ENCODE results near the gene DUSP2. TPM values are rescaled to one million over a fixed set of nuclear protein-coding genes. Genes with fewer than 3 reads are reported as not detected.

DUSP2 gene
- total RNA-seq, 5 donors from 2014 or later (not counting 1 experiment from before 2014, with no cell fraction given), result 37.2 to 437 (median 54.0) TPM

GRCh38 chr2:96159084-96159830 lies 14.0 kb upstream of the DUSP2 start:
- Histone ChIP-seq H3K4me1 (ENCODE audit: control insufficient read depth in 1 of 2, extremely low read depth in 1 of 2, insufficient read depth in 2 of 2, low read length in 2 of 2) (peaks cover 46 to 94% of the 10 kb centered on the region in 2 experiments), H3K4me3 (ENCODE audit: control insufficient read depth in 1 of 2, extremely low read depth in 1 of 2, low read length in 1 of 2) (peak overlapping the region in 1 of 2 donors; percentile 6), H3K9me3 (no peaks in the 10 kb centered on the region), H3K27ac (ENCODE audit: low read length) (peak overlapping the region; percentile 69), H3K27me3 (replicated peaks in 1 of 2; ENCODE audit: control insufficient read depth in 2 of 2, extremely low read depth in 1 of 2, insufficient read depth in 2 of 2, low read length in 1 of 2) (no peaks in the 10 kb centered on the region), H3K36me3 (ENCODE audit: control insufficient read depth in 2 of 2, extremely low read depth in 1 of 2, insufficient read depth in 1 of 2, low read length in 1 of 2) (no peaks in the 10 kb centered on the region)
- Mint-ChIP-seq H3K4me3 (peak overlapping the region; percentile 10 to 72 (median 32)), H3K27me3 (no peaks in the 10 kb centered on the region), H3K4me1 (peaks cover 71 to 83% (median 80%) of the 10 kb centered on the region in 3 donors), H3K9me3 (peaks cover 0 to 4% (median 2%) of the 10 kb centered on the region in 3 donors), H3K36me3 (no peaks in the 10 kb centered on the region), H3K27ac (peak overlapping the region; percentile 87 to 93)
- ChIA-PET POLR2A (interaction anchor here in 1 of 2 donors (1.0 kb wide), 1 partner anchor 13 kb away, joined by 3 read pairs; no protein-coding TSS in a partner anchor), CTCF (interaction anchor here in 1 of 2 donors (1.2 to 1.4 kb wide), 2 partner anchors 15 to 17 kb away, joined by 3 to 5 read pairs; no protein-coding TSS in a partner anchor)
- ATAC-seq (replicated peaks in 1 of 4), result peak; percentile 29 to 49 (median 44)
- DNase-seq, result peak in 15 of 35 experiments; percentile 23 to 60 (median 35)
- WGBS (ENCODE audit: insufficient coverage), result 79% methylated on average over 10 of the region's 17 CpGs

GRCh38 chr2:96158554-96158940 lies 13.3 kb upstream of the DUSP2 start:
- ChIA-PET POLR2A (no interaction called here), CTCF (interaction anchor here in 1 of 2 donors (1.0 to 1.4 kb wide), 3 partner anchors 16 to 20 kb away, joined by 3 to 5 read pairs (median 3); no protein-coding TSS in a partner anchor)
- H3K9me3 Mint-ChIP-seq, result peaks cover 0 to 4% (median 2%) of the 10 kb centered on the region in 3 donors
- no peaks in the 10 kb centered on the region for H3K27me3 Mint-ChIP-seq
- Histone ChIP-seq H3K27me3 (replicated peaks in 1 of 2; ENCODE audit: control insufficient read depth in 2 of 2, extremely low read depth in 1 of 2, insufficient read depth in 2 of 2, low read length in 1 of 2) (no peaks in the 10 kb centered on the region), H3K4me1 (ENCODE audit: control insufficient read depth in 1 of 2, extremely low read depth in 1 of 2, insufficient read depth in 2 of 2, low read length in 2 of 2) (peaks cover 39 to 90% of the 10 kb centered on the region in 2 experiments), H3K36me3 (ENCODE audit: control insufficient read depth in 2 of 2, extremely low read depth in 1 of 2, insufficient read depth in 1 of 2, low read length in 1 of 2) (no peaks in the 10 kb centered on the region), H3K9me3 (no peaks in the 10 kb centered on the region), H3K4me3 (ENCODE audit: control insufficient read depth in 1 of 2, extremely low read depth in 1 of 2, low read length in 1 of 2) (no peak overlapping the region), H3K27ac (ENCODE audit: low read length) (peak overlapping the region; percentile 69)
- WGBS (ENCODE audit: insufficient coverage), result 91% methylated on average over 13 of the region's 14 CpGs
- DNase-seq (no peak), ATAC-seq (replicated peaks in 1 of 4) (no peak)
- H3K27ac Mint-ChIP-seq, result peak overlapping the region; percentile 88 to 89
- no peaks in the 10 kb centered on the region for H3K36me3 Mint-ChIP-seq
- peaks cover 68 to 78% (median 75%) of the 10 kb centered on the region in 3 donors for H3K4me1 Mint-ChIP-seq
- H3K4me3 Mint-ChIP-seq, result peak overlapping the region in 1 of 3 donors; percentile 73

GRCh38 chr2:96157649-96158553 lies 12.7 kb upstream of the DUSP2 start:
- no peaks in the 10 kb centered on the region for H3K27me3 Mint-ChIP-seq

DNA sequence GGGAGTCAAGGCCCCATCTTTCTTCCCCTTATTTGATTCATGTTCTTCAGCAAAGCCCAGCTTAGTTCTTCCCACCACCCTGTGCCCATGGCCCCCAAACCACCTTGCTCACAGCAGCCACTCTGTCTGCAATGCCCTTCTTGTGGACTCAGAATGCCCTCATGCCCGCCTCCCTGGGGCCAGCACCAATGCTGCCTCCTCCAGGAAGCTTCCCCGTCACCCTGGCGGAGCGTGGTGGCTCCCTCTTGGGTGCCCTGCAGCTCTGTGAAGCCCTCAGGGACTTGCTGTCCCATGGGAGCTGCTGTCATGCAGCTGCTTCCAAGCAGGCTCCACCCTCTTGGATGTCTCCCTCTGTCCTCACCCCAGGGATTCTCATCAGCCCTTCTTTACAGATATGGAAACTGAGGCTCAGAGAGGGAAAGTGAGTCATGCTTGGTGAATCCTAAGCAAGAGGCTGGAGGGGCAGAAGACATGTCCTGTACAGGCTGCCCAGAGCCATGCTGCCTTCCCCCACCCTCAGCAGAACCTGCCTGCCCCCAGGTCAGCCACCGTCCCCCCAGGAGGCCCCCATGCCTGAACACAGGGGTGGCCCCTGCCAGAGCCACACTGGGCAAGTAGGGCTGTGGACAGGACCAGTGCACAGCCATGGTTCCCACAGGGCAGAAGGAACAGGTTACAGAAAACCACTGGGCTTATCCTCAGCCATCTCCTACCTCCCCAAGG lies 11.8 kb upstream of the DUSP2 start:
- H3K9me3 Mint-ChIP-seq, result peaks cover 0 to 4% (median 2%) of the 10 kb centered on the region in 3 donors
- 98% methylated on average over 4 of the region's 5 CpGs for WGBS (ENCODE audit: insufficient coverage)
- peak overlapping the region in 2 of 3 donors; percentile 73 to 74 for H3K4me3 Mint-ChIP-seq
- POLR2A ChIA-PET, result interaction anchor here in 1 of 2 donors (0.6 kb wide), 1 partner anchor 17 kb away, joined by 3 read pairs; no protein-coding TSS in a partner anchor
- H3K36me3 ChIP-seq (ENCODE audit: control insufficient read depth in 2 of 2, extremely low read depth in 1 of 2, insufficient read depth in 1 of 2, low read length in 1 of 2), result no peaks in the 10 kb centered on the region
- CTCF ChIA-PET, result no interaction called here
- no peaks in the 10 kb centered on the region for H3K9me3 ChIP-seq
- H3K27me3 ChIP-seq (replicated peaks in 1 of 2; ENCODE audit: control insufficient read depth in 2 of 2, extremely low read depth in 1 of 2, insufficient read depth in 2 of 2, low read length in 1 of 2), result no peaks in the 10 kb centered on the region
- peak overlapping the region; percentile 69 for H3K27ac ChIP-seq (ENCODE audit: low read length)
- no peak for ATAC-seq (replicated peaks in 1 of 4)
- H3K27ac Mint-ChIP-seq, result peak overlapping the region; percentile 88 to 89
- no peak for DNase-seq
- H3K4me1 Mint-ChIP-seq, result peaks cover 69 to 76% (median 72%) of the 10 kb centered on the region in 3 donors
- H3K4me3 ChIP-seq (ENCODE audit: control insufficient read depth in 1 of 2, extremely low read depth in 1 of 2, low read length in 1 of 2), result no peak overlapping the region
- no peaks in the 10 kb centered on the region for H3K36me3 Mint-ChIP-seq
- H3K27me3 Mint-ChIP-seq, result no peaks in the 10 kb centered on the region
- peaks cover 38 to 89% of the 10 kb centered on the region in 2 experiments for H3K4me1 ChIP-seq (ENCODE audit: control insufficient read depth in 1 of 2, extremely low read depth in 1 of 2, insufficient read depth in 2 of 2, low read length in 2 of 2)

More at GRCh38 chr2:96157649-96158553, 12.7 kb upstream of the DUSP2 start:
- H3K27ac ChIP-seq (ENCODE audit: low read length), result peak overlapping the region; percentile 69
- no peaks in the 10 kb centered on the region for H3K36me3 ChIP-seq (ENCODE audit: control insufficient read depth in 2 of 2, extremely low read depth in 1 of 2, insufficient read depth in 1 of 2, low read length in 1 of 2)
- Mint-ChIP-seq H3K4me3 (peak overlapping the region; percentile 59 to 74 (median 73)), H3K9me3 (peaks cover 0 to 4% (median 2%) of the 10 kb centered on the region in 3 donors), H3K27ac (peak overlapping the region; percentile 88 to 89), H3K36me3 (no peaks in the 10 kb centered on the region), H3K4me1 (peaks cover 69 to 78% (median 73%) of the 10 kb centered on the region in 3 donors)
- peak overlapping the region in 1 of 2 donors; percentile 18 for H3K4me3 ChIP-seq (ENCODE audit: control insufficient read depth in 1 of 2, extremely low read depth in 1 of 2, low read length in 1 of 2)
- ChIA-PET POLR2A (interaction anchor here in 1 of 2 donors (0.6 kb wide), 1 partner anchor 17 kb away, joined by 3 read pairs; no protein-coding TSS in a partner anchor), CTCF (interaction anchor here in 1 of 2 donors (1.0 to 1.4 kb wide), 3 partner anchors 15 to 19 kb away, joined by 3 to 5 read pairs (median 3); no protein-coding TSS in a partner anchor)
- no peaks in the 10 kb centered on the region for H3K9me3 ChIP-seq
- H3K27me3 ChIP-seq (replicated peaks in 1 of 2; ENCODE audit: control insufficient read depth in 2 of 2, extremely low read depth in 1 of 2, insufficient read depth in 2 of 2, low read length in 1 of 2), result no peaks in the 10 kb centered on the region
- ATAC-seq (replicated peaks in 1 of 4) (peak; percentile 77 to 93 (median 90)), DNase-seq (peak in 34 of 35 experiments; percentile 48 to 85 (median 68))
- peaks cover 34 to 89% of the 10 kb centered on the region in 2 experiments for H3K4me1 ChIP-seq (ENCODE audit: control insufficient read depth in 1 of 2, extremely low read depth in 1 of 2, insufficient read depth in 2 of 2, low read length in 2 of 2)
- WGBS (ENCODE audit: insufficient coverage), result 23% methylated on average over 13 of the region's 19 CpGs

DNA sequence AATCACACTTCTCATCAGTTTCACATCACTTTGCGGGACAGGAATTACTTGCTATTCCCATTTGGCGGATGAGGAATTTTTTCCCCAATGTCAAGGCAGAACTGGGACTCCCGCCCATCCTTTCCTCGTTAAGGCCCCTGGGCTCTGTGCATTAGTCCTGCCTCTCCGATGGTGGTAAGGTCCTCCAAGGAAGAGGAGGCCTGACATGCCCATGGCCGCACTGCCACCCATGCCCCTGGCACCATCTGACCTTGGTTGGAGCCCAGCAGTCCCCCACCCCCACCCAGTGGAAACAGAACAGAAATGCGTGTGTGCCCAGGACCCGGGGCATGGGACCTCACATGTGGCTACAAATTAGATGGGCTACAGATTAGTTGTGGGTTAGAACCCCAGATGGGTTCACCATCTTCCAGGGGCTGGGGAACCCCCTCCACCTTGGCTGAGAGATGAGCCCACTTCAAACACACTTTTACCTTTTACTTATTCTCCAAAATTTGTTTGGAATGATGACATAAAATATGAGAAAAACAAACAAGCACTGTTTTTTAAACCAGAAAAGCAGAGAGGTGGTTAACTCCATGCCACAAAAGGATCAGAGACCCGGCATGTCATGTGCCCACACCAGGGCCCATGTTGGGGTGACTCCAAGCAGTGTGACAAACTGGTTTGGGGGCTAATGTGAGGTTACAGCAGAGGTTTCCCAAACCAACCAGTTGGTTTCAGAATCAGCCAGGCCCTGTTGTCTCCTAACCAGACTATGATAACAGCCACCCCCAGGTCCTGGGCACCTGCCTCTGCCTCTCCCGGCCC lies 11.0 kb upstream of the DUSP2 start:
- Mint-ChIP-seq H3K4me1 (peaks cover 71 to 77% (median 75%) of the 10 kb centered on the region in 3 donors), H3K27me3 (no peaks in the 10 kb centered on the region), H3K9me3 (peaks cover 0 to 4% (median 2%) of the 10 kb centered on the region in 3 donors), H3K27ac (peak overlapping the region; percentile 77 to 89), H3K4me3 (peak overlapping the region in 1 of 3 donors; percentile 73), H3K36me3 (no peaks in the 10 kb centered on the region)
- H3K4me3 ChIP-seq (ENCODE audit: control insufficient read depth in 1 of 2, extremely low read depth in 1 of 2, low read length in 1 of 2), result no peak overlapping the region
- ATAC-seq (replicated peaks in 1 of 4) (peak in 2 of 4 experiments; percentile 7 to 55), DNase-seq (peak in 10 of 35 experiments; percentile 37 to 73 (median 42))
- H3K36me3 ChIP-seq (ENCODE audit: control insufficient read depth in 2 of 2, extremely low read depth in 1 of 2, insufficient read depth in 1 of 2, low read length in 1 of 2), result no peaks in the 10 kb centered on the region
- ChIA-PET CTCF (no interaction called here), POLR2A (no interaction called here)
- peaks cover 39 to 88% of the 10 kb centered on the region in 2 experiments for H3K4me1 ChIP-seq (ENCODE audit: control insufficient read depth in 1 of 2, extremely low read depth in 1 of 2, insufficient read depth in 2 of 2, low read length in 2 of 2)
- no peaks in the 10 kb centered on the region for H3K9me3 ChIP-seq
- WGBS (ENCODE audit: insufficient coverage), result 82% methylated on average over 5 of the region's 10 CpGs
- no peaks in the 10 kb centered on the region for H3K27me3 ChIP-seq (replicated peaks in 1 of 2; ENCODE audit: control insufficient read depth in 2 of 2, extremely low read depth in 1 of 2, insufficient read depth in 2 of 2, low read length in 1 of 2)
- peak overlapping the region; percentile 44 for H3K27ac ChIP-seq (ENCODE audit: low read length)
